Fibroblast of lung (primary cell): ENCODE data around the gene SUGCT. TPM values are rescaled to one million over a fixed set of nuclear protein-coding genes. Genes with fewer than 3 reads are reported as not detected.
A peak's percentile ranks its signal among the peaks of the same experiment; 100 is the strongest.

ENCODE experiments used
- DNase-seq, 2 donors: peaks; one replicate each; pipeline versions ENCODE4 v3.0.0 to v3.0.0-alpha.2; 2010; ENCODE audit warnings: low read depth in 2 of 2
- H2AFZ ChIP-seq: 2 replicates; pipeline ENCODE4 v1.5.1; 2012; ENCODE audit warnings: low read length, control low read depth, inconsistent platforms
- H3K27ac ChIP-seq: 2 replicates; pipeline ENCODE4 v1.5.1; 2011; ENCODE audit warnings: low read length, control low read depth; ENCODE audit not compliant: insufficient read depth
- H3K27me3 ChIP-seq: 2 replicates; pipeline ENCODE4 v1.5.1; 2011; ENCODE audit warnings: mild to moderate bottlenecking, low read length; ENCODE audit not compliant: control insufficient read depth, insufficient read depth
- H3K36me3 ChIP-seq: 2 replicates; pipeline ENCODE4 v1.5.1; 2011; ENCODE audit warnings: low read length; ENCODE audit not compliant: control insufficient read depth, insufficient read depth
- H3K4me1 ChIP-seq: 2 replicates; pipeline ENCODE4 v1.5.1; 2011; ENCODE audit warnings: low read length; ENCODE audit not compliant: control insufficient read depth, insufficient read depth; ENCODE audit errors: extremely low read depth
- H3K4me2 ChIP-seq: 2 replicates; pipeline ENCODE4 v1.5.1; 2011; ENCODE audit warnings: low read length, control low read depth; ENCODE audit not compliant: insufficient read depth; ENCODE audit errors: extremely low read depth
- H3K4me3 ChIP-seq, 4 experiments: fragments of 200-600 bp in 1 of 4; sonication (generic) in 1 of 4; replicated peaks in 1 of 4; 2 replicates each; pipeline ENCODE4 v1.5.1; 2011 to 2016; ENCODE audit warnings: low read length in 4 of 4, low read depth in 3 of 4, mild to moderate bottlenecking in 3 of 4, control low read depth in 2 of 4, inconsistent platforms in 1 of 4, mixed read lengths in 1 of 4; ENCODE audit not compliant: insufficient read depth in 1 of 4; ENCODE audit errors: control extremely low read depth in 1 of 4
- H3K79me2 ChIP-seq: 2 replicates; pipeline ENCODE4 v1.5.1; 2012; ENCODE audit warnings: mild to moderate bottlenecking, low read length, inconsistent platforms; ENCODE audit not compliant: control insufficient read depth, insufficient read depth
- H3K9ac ChIP-seq: 2 replicates; pipeline ENCODE4 v1.5.1; 2011; ENCODE audit warnings: mild to moderate bottlenecking, low read length, control low read depth; ENCODE audit not compliant: insufficient read depth
- H3K9me3 ChIP-seq: 2 replicates; pipeline ENCODE4 v1.5.1; 2012; ENCODE audit warnings: low read depth, low read length; ENCODE audit not compliant: control insufficient read depth, insufficient read depth
- H4K20me1 ChIP-seq: 2 replicates; pipeline ENCODE4 v1.5.1; 2011; ENCODE audit warnings: low read length; ENCODE audit not compliant: control insufficient read depth, insufficient read depth; ENCODE audit errors: extremely low read depth
- CTCF ChIP-seq, 2 donors: IDR thresholded peaks in 1 of 2; conservative IDR thresholded peaks in 1 of 2; 1 replicate in 1 of 2; 2 replicates in 1 of 2; pipeline ENCODE4 v1.5.1; 2011 to 2012; ENCODE audit warnings: low read length in 2 of 2, control low read depth in 1 of 2, inconsistent platforms in 1 of 2, low read depth in 1 of 2, mild to moderate bottlenecking in 1 of 2
- EZH2 ChIP-seq: IDR thresholded peaks from 2 replicates; pipeline ENCODE4 v1.5.1; 2012; ENCODE audit warnings: low read length, control low read depth, mild to moderate bottlenecking; ENCODE audit errors: missing control alignments
- polyA plus RNA-seq, 2 donors: library from polyadenylated mRNA; depleted of rRNA in 1 of 2; stranded (reverse) in 1 of 2; unstranded in 1 of 2; fragments of >200 nt; gene quantifications; 2 replicates each; pipeline ENCODE4 v1.2.1, GENCODE V29; 2011 to 2012; ENCODE audit warnings: missing spikeins in 1 of 2
- total RNA-seq: library from RNA; depleted of rRNA; stranded (reverse); fragments of >200 nt; gene quantifications from 2 replicates; pipeline ENCODE4 v1.2.1, GENCODE V29; 2014

SUGCT gene
- total and polyA plus RNA-seq, 2 donors (not counting 1 experiment from before 2014, with no cell fraction given): 8.4 to 16.5 TPM

DNA sequence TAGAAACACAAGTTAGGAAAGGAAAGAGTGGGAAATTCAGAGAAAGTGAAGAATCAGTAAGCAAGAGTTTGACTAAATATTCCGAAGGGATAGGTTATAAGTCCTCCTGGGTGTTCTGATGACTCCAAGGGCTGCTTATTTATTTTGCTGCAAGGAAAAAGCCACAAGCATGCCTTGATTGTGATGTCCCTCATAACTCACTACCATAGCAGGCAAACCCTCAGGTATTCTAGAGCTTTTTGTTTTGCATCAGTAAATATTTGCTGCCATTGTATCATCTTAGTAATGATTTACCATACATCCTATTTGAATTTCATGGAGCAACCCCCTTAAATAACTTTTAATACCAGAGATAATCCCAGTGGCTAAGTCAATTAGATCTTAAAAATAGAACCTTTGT is 688.1 kb downstream of the SUGCT start:
- no peaks in the 10 kb centered on the region for H3K9me3 ChIP-seq
- H4K20me1 ChIP-seq: no peaks in the 10 kb centered on the region
- H3K9ac ChIP-seq: no peak overlapping the region
- H3K79me2 ChIP-seq: no peaks in the 10 kb centered on the region
- H3K27ac ChIP-seq: no peak overlapping the region
- DNase-seq: peak in 1 of 2 donors; percentile 72
- no peaks in the 10 kb centered on the region for H3K4me1 ChIP-seq
- no peaks in the 10 kb centered on the region for H3K36me3 ChIP-seq
- H2AFZ ChIP-seq: no peak overlapping the region
- no peak overlapping the region for H3K4me2 ChIP-seq
- no peak for TF ChIP-seq EZH2
- TF ChIP-seq CTCF (conservative IDR thresholded peaks at IDR 0.05 in 1 of 2, IDR thresholded peaks at IDR 0.05 in 1 of 2; ENCODE audit: low read depth in 1 of 2, low read length in 2 of 2): no peak
- no peaks in the 10 kb centered on the region for H3K27me3 ChIP-seq
- no peak overlapping the region for H3K4me3 ChIP-seq

GRCh38 chr7:40824461-40824860 is 689.7 kb downstream of the SUGCT start:
- H3K4me1 ChIP-seq: no peaks in the 10 kb centered on the region
- H3K9me3 ChIP-seq: no peaks in the 10 kb centered on the region
- DNase-seq: no peak

DNA sequence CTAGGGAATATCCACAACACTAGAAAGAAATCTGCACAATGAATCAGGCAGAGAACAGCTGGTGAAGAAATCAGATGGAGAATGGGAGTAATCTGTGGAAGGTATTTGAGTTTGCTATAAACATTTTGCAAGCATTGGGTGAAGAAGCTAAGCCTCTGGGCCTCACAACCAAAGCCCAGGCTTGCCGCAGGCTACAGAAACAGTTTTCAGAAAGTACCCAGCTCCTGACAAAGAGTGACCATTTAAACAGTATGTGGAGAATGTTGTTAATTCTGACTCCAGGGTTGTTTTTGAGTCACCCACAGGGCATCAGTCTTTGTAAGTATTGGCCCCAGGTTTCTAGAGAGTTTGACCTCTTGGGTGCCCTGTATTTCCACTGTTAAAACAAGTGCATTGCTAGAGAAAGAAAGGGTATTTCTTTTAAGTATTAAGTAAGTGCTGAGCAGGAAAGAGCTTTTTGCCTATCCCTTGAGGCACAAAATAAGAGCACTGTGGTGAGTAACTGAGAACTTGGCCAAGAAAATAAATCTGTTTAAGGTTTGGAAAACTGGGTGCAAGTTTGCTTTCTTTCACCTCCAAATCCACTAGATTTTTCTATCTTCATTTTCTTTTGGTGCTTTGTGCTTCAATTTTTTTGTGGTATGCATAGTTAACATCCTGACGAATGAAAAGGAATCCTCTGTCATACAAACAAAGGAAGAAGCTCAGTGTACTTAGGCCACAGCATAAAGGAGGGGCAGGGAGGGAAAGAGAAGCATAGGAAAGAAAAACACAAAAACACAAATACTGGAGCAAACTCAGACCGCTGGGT is 691.8 kb downstream of the SUGCT start:
- no peak overlapping the region for H3K4me2 ChIP-seq

More at GRCh38 chr7:40824461-40824860, 689.7 kb downstream of the SUGCT start:
- no peaks in the 10 kb centered on the region for H3K79me2 ChIP-seq
- no peaks in the 10 kb centered on the region for H3K36me3 ChIP-seq
- no peak overlapping the region for H3K4me3 ChIP-seq
- no peaks in the 10 kb centered on the region for H3K27me3 ChIP-seq
- no peak for TF ChIP-seq EZH2
- TF ChIP-seq CTCF (conservative IDR thresholded peaks at IDR 0.05 in 1 of 2, IDR thresholded peaks at IDR 0.05 in 1 of 2; ENCODE audit: low read depth in 1 of 2, low read length in 2 of 2): no peak
- no peak overlapping the region for H2AFZ ChIP-seq
- no peak overlapping the region for H3K9ac ChIP-seq
- H3K27ac ChIP-seq: no peak overlapping the region
- no peak overlapping the region for H3K4me2 ChIP-seq
- H4K20me1 ChIP-seq: no peaks in the 10 kb centered on the region

More for the DNA sequence above, 691.8 kb downstream of the SUGCT start:
- Histone ChIP-seq H3K4me3 (no peak overlapping the region), H4K20me1 (no peaks in the 10 kb centered on the region), H3K36me3 (no peaks in the 10 kb centered on the region), H3K9me3 (no peaks in the 10 kb centered on the region), H3K4me1 (no peaks in the 10 kb centered on the region), H3K27ac (peak overlapping the region; percentile 1), H3K9ac (no peak overlapping the region), H3K27me3 (no peaks in the 10 kb centered on the region), H3K79me2 (no peaks in the 10 kb centered on the region), H2AFZ (peak overlapping the region; percentile 19)
- peak in 1 of 2 donors; percentile 64 for DNase-seq
- TF ChIP-seq CTCF (conservative IDR thresholded peaks at IDR 0.05 in 1 of 2, IDR thresholded peaks at IDR 0.05 in 1 of 2; ENCODE audit: low read depth in 1 of 2, low read length in 2 of 2) (no peak), EZH2 (no peak)
